Adipose tissue (tissue), 3 donors: ENCODE measurements around the gene EHBP1. TPM values are rescaled to one million over a fixed set of nuclear protein-coding genes. Genes with fewer than 3 reads are reported as not detected.

ENCODE experiments used
- H3K27ac ChIP-seq: one replicate; pipeline ENCODE4 v1.5.1; 2013; ENCODE audit warnings: low read depth, low read length
- WGBS, 3 donors: extraction: QIAGEN DNeasy Blood & Tissue Kit; methylation state at CpG; one replicate each; pipeline ENCODE4 v1.1.7; 2013; 5-methylcytosine and 5-hydroxymethylcytosine counted together
- polyA plus RNA-seq, 3 donors: library from polyadenylated mRNA; stranded (reverse); fragments of 200-250 nt; gene quantifications; one replicate each; pipeline ENCODE4 v1.2.3, GENCODE V29; 2013
- donor health status: healthy with polysubstance abuse.
- donor health status: Bipolar disorder and iron deficiency.
- donor health status: healthy.

The EHBP1 gene
- polyA plus RNA-seq, 3 donors = 11.7 to 59.5 (median 33.7) TPM

GRCh38 chr2:62800618-62801017 lies 95.1 kb downstream of the EHBP1 start:
- H3K27ac ChIP-seq = no peak overlapping the region

- H3K27ac ChIP-seq = no peak overlapping the region
- 91 to 96% (median 93%) methylated on average over 4 of the region's 4 CpGs for WGBS, 3 donors
These were observed 95.6 kb downstream of the EHBP1 start for GRCh38 chr2:62801110-62801509.

- WGBS, 3 donors = 49 to 84% (median 82%) methylated on average over 4 of the region's 4 CpGs
- H3K27ac ChIP-seq = no peak overlapping the region
These were observed 96.5 kb downstream of the EHBP1 start for GRCh38 chr2:62801814-62802523.

- no peak overlapping the region for H3K27ac ChIP-seq
These were observed 98.4 kb downstream of the EHBP1 start for GRCh38 chr2:62803961-62804360.

GRCh38 chr2:62806231-62806630 lies 100.7 kb downstream of the EHBP1 start:
- WGBS, 3 donors = 95 to 96% (median 96%) methylated on average over 7 of the region's 7 CpGs

GRCh38 chr2:62808554-62808953 lies 103.0 kb downstream of the EHBP1 start:
- H3K27ac ChIP-seq = no peak overlapping the region
- WGBS, 3 donors = 75 to 100% (median 88%) methylated on average over 2 of the region's 2 CpGs

More at GRCh38 chr2:62806231-62806630, 100.7 kb downstream of the EHBP1 start:
- no peak overlapping the region for H3K27ac ChIP-seq

GRCh38 chr2:62811086-62811485 lies 105.6 kb downstream of the EHBP1 start:
- WGBS, 3 donors = 87 to 97% (median 93%) methylated on average over 2 of the region's 2 CpGs
- H3K27ac ChIP-seq = no peak overlapping the region

- no peak overlapping the region for H3K27ac ChIP-seq
- WGBS, 3 donors = 98 to 100% (median 100%) methylated on average over 2 of the region's 2 CpGs
These were observed 106.5 kb downstream of the EHBP1 start for GRCh38 chr2:62811972-62812371.

- H3K27ac ChIP-seq = no peak overlapping the region
- WGBS, 3 donors = 82 to 83% (median 82%) methylated on average over 6 of the region's 6 CpGs
These were observed 107.7 kb downstream of the EHBP1 start for GRCh38 chr2:62812921-62813825.

GRCh38 chr2:62814123-62814522 lies 108.6 kb downstream of the EHBP1 start:
- no peak overlapping the region for H3K27ac ChIP-seq

GRCh38 chr2:62817348-62817747 lies 111.8 kb downstream of the EHBP1 start:
- WGBS, 3 donors = 86 to 88% (median 88%) methylated on average over 1 of the region's 1 CpG

GRCh38 chr2:62817995-62818713 lies 112.6 kb downstream of the EHBP1 start:
- no peak overlapping the region for H3K27ac ChIP-seq
- WGBS, 3 donors = 96 to 99% (median 97%) methylated on average over 2 of the region's 2 CpGs

More at GRCh38 chr2:62817348-62817747, 111.8 kb downstream of the EHBP1 start:
- H3K27ac ChIP-seq = no peak overlapping the region

GRCh38 chr2:62822549-62822948 lies 117.0 kb downstream of the EHBP1 start:
- 34 to 98% (median 90%) methylated on average over 3 of the region's 3 CpGs for WGBS, 3 donors
- H3K27ac ChIP-seq = no peak overlapping the region

GRCh38 chr2:62824388-62824787 lies 118.9 kb downstream of the EHBP1 start:
- H3K27ac ChIP-seq = no peak overlapping the region
- 96 to 98% (median 97%) methylated on average over 1 of the region's 1 CpG for WGBS, 3 donors

GRCh38 chr2:62826141-62826540 lies 120.6 kb downstream of the EHBP1 start:
- H3K27ac ChIP-seq = no peak overlapping the region
- 65 to 74% (median 69%) methylated on average over 3 of the region's 3 CpGs for WGBS, 3 donors

- whole genome bisulfite sequencing, 3 donors = 84 to 90% (median 86%) methylated on average over 4 of the region's 4 CpGs
- H3K27ac ChIP-seq = no peak overlapping the region
These were observed 121.6 kb downstream of the EHBP1 start for GRCh38 chr2:62826953-62827675.

- H3K27ac ChIP-seq = no peak overlapping the region
These were observed 126.2 kb downstream of the EHBP1 start for GRCh38 chr2:62831729-62832128.

- no peak overlapping the region for H3K27ac ChIP-seq
- 90 to 97% (median 94%) methylated on average over 1 of the region's 1 CpG for WGBS, 3 donors
These were observed 139.0 kb downstream of the EHBP1 start for GRCh38 chr2:62844311-62845090.
